GM12872 (cell line): Measurements from ENCODE around the gene PINK1.

Experiments used
- TF ChIP-seq, protein P1 (sequence below): IDR thresholded peaks from 3 replicates; pipeline ENCODE4 v1.5.1; 2011; ENCODE audit warnings: low read depth, mild to moderate bottlenecking, low read length, moderate library complexity; ENCODE audit not compliant: insufficient read depth

PINK1 gene

DNA sequence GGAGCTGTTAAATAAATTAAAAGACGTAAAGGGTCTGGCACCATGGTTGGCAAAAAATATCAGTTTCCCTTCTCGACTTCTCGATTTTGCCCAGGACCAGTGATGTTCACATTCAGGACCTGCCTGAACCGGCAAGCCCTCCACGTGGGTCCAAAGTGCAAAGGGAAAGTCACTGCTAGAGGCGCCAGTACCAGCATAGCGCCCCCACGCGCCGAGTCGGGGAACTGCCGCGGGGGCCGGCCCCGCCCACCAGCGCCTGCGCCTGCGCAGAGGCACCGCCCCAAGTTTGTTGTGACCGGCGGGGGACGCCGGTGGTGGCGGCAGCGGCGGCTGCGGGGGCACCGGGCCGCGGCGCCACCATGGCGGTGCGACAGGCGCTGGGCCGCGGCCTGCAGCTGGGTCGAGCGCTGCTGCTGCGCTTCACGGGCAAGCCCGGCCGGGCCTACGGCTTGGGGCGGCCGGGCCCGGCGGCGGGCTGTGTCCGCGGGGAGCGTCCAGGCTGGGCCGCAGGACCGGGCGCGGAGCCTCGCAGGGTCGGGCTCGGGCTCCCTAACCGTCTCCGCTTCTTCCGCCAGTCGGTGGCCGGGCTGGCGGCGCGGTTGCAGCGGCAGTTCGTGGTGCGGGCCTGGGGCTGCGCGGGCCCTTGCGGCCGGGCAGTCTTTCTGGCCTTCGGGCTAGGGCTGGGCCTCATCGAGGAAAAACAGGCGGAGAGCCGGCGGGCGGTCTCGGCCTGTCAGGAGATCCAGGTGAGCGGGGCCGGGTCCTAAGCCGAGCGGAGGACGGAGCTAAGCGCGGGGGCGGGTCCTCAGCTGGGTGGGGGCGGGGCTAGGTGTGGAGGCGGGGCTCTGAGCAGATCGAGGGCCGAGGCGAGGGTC, at the start of gene PINK1:
Gene PINK1, plus strand, starts transcription at position 269 of the 875 bp plus-strand sequence. Its CDS starts 91 bp downstream, at position 360.
- TF ChIP-seq, protein P1, sequence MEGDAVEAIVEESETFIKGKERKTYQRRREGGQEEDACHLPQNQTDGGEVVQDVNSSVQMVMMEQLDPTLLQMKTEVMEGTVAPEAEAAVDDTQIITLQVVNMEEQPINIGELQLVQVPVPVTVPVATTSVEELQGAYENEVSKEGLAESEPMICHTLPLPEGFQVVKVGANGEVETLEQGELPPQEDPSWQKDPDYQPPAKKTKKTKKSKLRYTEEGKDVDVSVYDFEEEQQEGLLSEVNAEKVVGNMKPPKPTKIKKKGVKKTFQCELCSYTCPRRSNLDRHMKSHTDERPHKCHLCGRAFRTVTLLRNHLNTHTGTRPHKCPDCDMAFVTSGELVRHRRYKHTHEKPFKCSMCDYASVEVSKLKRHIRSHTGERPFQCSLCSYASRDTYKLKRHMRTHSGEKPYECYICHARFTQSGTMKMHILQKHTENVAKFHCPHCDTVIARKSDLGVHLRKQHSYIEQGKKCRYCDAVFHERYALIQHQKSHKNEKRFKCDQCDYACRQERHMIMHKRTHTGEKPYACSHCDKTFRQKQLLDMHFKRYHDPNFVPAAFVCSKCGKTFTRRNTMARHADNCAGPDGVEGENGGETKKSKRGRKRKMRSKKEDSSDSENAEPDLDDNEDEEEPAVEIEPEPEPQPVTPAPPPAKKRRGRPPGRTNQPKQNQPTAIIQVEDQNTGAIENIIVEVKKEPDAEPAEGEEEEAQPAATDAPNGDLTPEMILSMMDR: peak; percentile 96

DNA sequence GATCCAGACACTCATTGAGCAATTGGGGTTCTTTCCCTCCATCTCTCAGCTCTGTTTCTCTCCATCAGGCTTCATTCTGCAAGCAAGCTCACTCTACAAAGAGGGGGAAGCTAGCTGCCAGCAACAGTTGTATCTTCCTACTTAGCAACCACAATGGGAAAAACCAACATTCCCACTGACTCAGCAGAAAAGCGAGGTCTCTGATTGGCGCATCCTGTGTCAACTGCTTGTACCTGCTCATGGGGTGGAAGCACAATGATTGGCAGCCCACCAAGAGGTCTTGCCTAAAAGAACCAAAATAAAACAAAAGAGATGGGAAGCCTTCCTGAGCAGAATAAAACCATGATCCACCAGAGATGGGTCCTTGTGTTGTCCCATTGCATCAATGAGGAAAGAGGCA, 48.4 kb upstream of the PINK1 start:
- TF ChIP-seq, protein P1: no peak

DNA sequence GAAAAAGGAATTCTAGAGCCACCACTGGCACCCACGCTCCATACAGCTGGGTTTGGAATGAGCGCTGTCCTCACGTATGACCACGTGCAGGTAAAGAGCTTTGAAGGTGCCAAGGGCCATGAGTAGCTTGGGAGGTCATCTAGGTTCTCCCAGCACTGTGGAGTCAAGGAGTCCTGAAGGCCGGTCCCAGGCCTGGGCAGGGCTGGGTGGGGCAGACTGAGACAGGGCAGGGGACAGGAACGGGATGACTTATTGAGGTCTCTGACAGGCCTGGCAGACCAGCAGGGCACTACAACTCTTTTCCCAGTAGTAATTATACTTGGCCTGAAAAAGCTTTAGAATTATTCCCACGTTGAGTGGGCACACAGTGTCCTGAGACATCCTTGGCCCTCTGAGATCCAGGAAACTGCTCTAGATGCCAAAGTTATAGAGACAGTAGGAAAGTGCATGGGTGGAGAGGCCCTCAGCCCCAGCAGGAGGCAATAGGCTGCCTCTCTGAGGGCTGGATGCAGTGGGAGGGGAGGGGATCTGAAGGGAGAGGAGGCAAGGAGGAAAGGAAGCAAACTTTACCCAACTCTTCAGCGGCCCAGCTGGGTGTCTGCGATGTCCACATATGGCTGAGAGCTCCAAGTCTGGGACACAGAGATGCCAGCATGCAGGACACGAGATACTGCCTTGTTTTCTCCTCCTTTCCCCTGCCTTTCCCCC, 46.2 kb upstream of the PINK1 start:
- TF ChIP-seq, protein P1: no peak

DNA sequence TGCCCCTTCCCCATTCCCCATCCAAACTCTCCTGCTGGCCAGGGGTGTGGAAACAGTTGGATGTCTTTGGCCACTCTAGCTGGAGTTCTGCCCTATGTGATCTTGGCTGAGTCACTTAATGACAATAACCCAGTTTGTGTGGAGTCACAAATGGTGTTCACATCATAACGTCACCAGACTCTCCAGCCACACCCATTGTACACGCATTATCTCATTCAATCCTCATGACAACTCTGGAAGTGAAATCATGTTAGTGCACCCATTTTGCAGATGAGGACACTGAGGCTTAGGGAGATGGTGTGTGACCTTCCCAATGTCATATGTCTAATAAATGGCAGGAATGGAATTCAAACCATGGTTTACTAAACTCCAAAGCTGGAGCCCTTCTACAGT, 45.6 kb upstream of the PINK1 start:
- TF ChIP-seq, protein P1: no peak

DNA sequence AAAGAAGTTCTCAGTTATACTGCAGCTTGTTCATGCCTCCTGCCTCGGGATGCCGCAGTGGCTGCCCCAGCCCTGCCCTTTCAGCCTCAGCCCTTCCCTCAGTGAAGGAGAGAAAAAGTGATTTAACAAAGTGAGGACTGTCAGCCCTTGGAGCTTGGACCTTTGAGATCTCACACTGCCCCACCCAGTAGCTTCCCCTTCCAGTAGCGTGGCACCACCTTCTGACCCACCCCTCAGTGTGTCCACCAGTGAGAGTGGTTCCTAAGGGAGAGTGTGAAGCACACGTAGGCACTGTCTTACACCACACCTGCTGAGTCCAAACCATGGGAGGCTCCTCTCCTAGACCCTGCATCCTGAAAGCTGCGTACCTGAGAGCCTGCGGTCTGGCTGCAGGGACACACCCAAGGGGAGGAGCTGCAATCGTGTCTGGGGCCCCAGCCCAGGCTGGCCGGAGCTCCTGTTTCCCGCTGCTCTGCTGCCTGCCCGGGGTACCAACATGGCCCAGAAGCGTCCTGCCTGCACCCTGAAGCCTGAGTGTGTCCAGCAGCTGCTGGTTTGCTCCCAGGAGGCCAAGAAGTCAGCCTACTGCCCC, 44.5 kb upstream of the PINK1 start, which contains the start of gene CDA:
Gene CDA, plus strand, starts transcription at position 464 of the 592 bp plus-strand sequence. Its CDS starts 33 bp downstream, at position 497.
- TF ChIP-seq, protein P1: no peak

DNA sequence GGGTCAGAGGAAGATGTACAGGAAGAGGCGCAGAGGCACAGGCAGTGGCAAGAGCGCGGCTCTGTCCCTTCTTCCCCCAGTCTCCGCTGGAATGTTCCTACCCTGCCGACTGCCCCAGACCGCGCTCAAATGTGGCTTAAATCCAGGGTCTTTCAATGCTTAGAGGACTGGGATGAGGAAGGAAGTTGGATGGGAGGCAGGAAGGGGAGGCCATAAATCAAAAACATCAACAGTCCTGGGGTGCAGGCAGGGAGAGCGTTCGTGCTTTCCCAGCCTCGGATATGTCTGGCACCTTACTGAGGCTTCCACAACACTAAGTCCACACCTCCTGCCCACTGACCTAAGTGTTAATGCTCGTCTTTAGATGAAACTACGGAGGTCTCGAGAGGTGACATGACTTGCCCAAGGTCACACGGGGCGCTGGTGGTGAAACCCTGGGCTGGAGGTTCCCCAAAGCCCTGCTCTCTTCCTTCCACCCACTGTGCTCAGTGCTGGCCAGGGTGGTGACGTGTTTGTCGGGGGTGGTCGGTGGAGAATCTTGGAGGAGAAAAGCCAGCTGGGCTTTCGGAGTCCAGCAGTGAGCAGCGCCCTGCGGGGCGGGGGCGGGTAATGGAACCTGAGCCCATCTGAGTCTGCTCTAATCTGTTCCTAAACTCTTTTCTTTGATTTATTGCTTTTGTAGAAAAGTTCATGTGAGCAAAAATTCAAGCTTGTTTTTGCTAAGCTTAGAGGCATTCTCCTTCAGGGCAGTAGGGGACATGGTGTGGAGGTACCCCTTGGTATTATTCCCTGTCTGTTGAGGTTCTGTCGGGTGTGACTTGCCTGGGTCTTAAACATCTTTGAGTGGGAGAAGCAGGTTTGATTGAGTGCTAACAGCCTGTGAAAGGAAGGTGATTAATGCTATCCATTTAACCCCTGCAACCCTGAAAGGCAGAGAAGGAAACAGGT, 43.7 kb upstream of the PINK1 start:
- TF ChIP-seq, protein P1: no peak
